A549 (cell line): Measurements from ENCODE around the gene CHID1. TPM values are rescaled to one million over a fixed set of nuclear protein-coding genes. Genes with fewer than 3 reads are reported as not detected.
A peak's percentile ranks its signal among the peaks of the same experiment; 100 is the strongest.

Experiments used
- ATAC-seq, 2 experiments: fragments of 200-7000 bp in 1 of 2; fragments of >200 bp in 1 of 2; cut with Nextera tagmentation in 1 of 2; cut with Tn5 transposase in 1 of 2; 3 replicates each; pipeline versions ENCODE4 v1.8.0 to v1.9.1; 2018 to 2020; ENCODE audit warnings: mild to moderate bottlenecking in 1 of 2, moderate library complexity in 1 of 2
- CTCF ChIA-PET: fragments of 300-600 bp; sonication (Branson Sonifier 250); formaldehyde crosslinking; extraction: SDS; loops from one replicate; lab custom pipeline; 2021; ENCODE audit warnings: antibody characterized with exemption, inconsistent platforms; lab: Yijun Ruan, JAX
- POLR2A ChIA-PET: fragments of 350-600 bp; formaldehyde crosslinking; extraction: SDS; loops from one replicate; lab custom pipeline; 2021; ENCODE audit warnings: antibody characterized with exemption, inconsistent platforms; lab: Yijun Ruan, JAX
- DNase-seq, 2 experiments: peaks; one replicate each; pipeline versions ENCODE4 v3.0.0 to v3.0.0-alpha.2; 2011 to 2016; ENCODE audit warnings: low read depth in 1 of 2, low spot score in 1 of 2
- FAIRE-seq: peaks from 2 replicates; lab custom pipeline; 2011; peaks lifted over from hg19 to GRCh38; lab: Jason Lieb, UNC
- H3K27ac ChIP-seq, 2 experiments: fragments of >200 bp; sonication (Bioruptor Twin); formaldehyde crosslinking; 3 replicates each; pipeline ENCODE4 v1.5.1; 2016 to 2017
- H3K4me1 ChIP-seq: fragments of >200 bp; sonication (Bioruptor Twin); formaldehyde crosslinking; 3 replicates; pipeline ENCODE4 v1.6.1; 2016
- H3K4me2 ChIP-seq: fragments of >200 bp; sonication (Bioruptor Twin); formaldehyde crosslinking; 3 replicates; pipeline ENCODE4 v1.6.1; 2016
- H3K4me3 ChIP-seq: fragments of >200 bp; sonication (Bioruptor Twin); formaldehyde crosslinking; 3 replicates; pipeline ENCODE4 v1.5.1; 2016
- H3K9me3 ChIP-seq: fragments of >200 bp; sonication (Bioruptor Twin); formaldehyde crosslinking; 3 replicates; pipeline ENCODE4 v1.6.1; 2016
- ATOH8 ChIP-seq: fragments of 250-450 bp; sonication (Bioruptor Pico); IDR thresholded peaks from 2 replicates; pipeline ENCODE4 v1.5.0; 2020; ENCODE audit warnings: low read depth, mild to moderate bottlenecking, moderate library complexity
- BCL3 ChIP-seq: fragments of >200 bp; sonication (Bioruptor Twin); formaldehyde crosslinking; IDR thresholded peaks from 3 replicates; pipeline ENCODE4 v1.6.1; 2016
- BHLHE40 ChIP-seq: IDR thresholded peaks from 2 replicates; pipeline ENCODE4 v1.6.1; 2012; ENCODE audit warnings: low read depth, low read length, inconsistent platforms
- CBX8 ChIP-seq: fragments of 200-600 bp; sonication (generic); IDR thresholded peaks from 2 replicates; pipeline ENCODE4 v1.6.1; 2016
- CEBPB ChIP-seq, 2 experiments: fragments of >200 bp in 1 of 2; sonication (Bioruptor Twin) in 1 of 2; formaldehyde crosslinking in 1 of 2; IDR thresholded peaks; 2 replicates each; pipeline ENCODE4 v1.6.1; 2012 to 2016
- CHD2 ChIP-seq: fragments of 150-350 bp; IDR thresholded peaks from 2 replicates; pipeline ENCODE4 v1.6.1; 2014; ENCODE audit warnings: low read length; ENCODE audit not compliant: partially characterized antibody
- CTCF ChIP-seq: fragments of >200 bp; sonication (Bioruptor Twin); formaldehyde crosslinking; IDR thresholded peaks from 3 replicates; pipeline ENCODE4 v1.5.1; 2016
- E2F6 ChIP-seq: IDR thresholded peaks from 2 replicates; pipeline ENCODE4 v1.6.1; 2012; ENCODE audit warnings: low read depth, borderline replicate concordance
- EHF ChIP-seq: fragments of 250-450 bp; sonication (Bioruptor Pico); IDR thresholded peaks from 2 replicates; pipeline ENCODE4 v1.5.0; 2020; ENCODE audit warnings: mild to moderate bottlenecking
- ELK1 ChIP-seq: fragments of 150-350 bp; IDR thresholded peaks from 2 replicates; pipeline ENCODE4 v1.6.1; 2014; ENCODE audit warnings: low read depth, mild to moderate bottlenecking, low read length
- GATA3 ChIP-seq: IDR thresholded peaks from 2 replicates; pipeline ENCODE4 v1.6.1; 2012; ENCODE audit warnings: borderline replicate concordance
- HEYL ChIP-seq: fragments of 250-450 bp; sonication (Bioruptor Pico); IDR thresholded peaks from 2 replicates; pipeline ENCODE4 v1.8.0; 2021; ENCODE audit warnings: mild to moderate bottlenecking, moderate library complexity
- KDM5A ChIP-seq: fragments of 200-600 bp; sonication (generic); IDR thresholded peaks from 2 replicates; pipeline ENCODE4 v1.6.1; 2016; ENCODE audit warnings: antibody characterized with exemption, mild to moderate bottlenecking
- MAFK ChIP-seq: fragments of 450-650 bp; IDR thresholded peaks from 2 replicates; pipeline ENCODE4 v1.6.1; 2014; ENCODE audit not compliant: partially characterized antibody
- MAZ ChIP-seq: fragments of 150-350 bp; IDR thresholded peaks from 2 replicates; pipeline ENCODE4 v1.6.1; 2014; ENCODE audit warnings: antibody characterized with exemption, low read depth, low read length, borderline replicate concordance
- NFE2L2 ChIP-seq: fragments of 150-350 bp; conservative IDR thresholded peaks from 2 replicates; pipeline ENCODE4 v1.6.1; 2014; ENCODE audit warnings: low read length
- NPAS2 ChIP-seq: fragments of 250-450 bp; sonication (Bioruptor Pico); IDR thresholded peaks from 2 replicates; pipeline ENCODE4 v1.8.0; 2022; ENCODE audit warnings: mild to moderate bottlenecking, moderate library complexity, borderline replicate concordance
- PHF8 ChIP-seq: fragments of 200-600 bp; sonication (generic); IDR thresholded peaks from 2 replicates; pipeline ENCODE4 v1.6.1; 2016; ENCODE audit warnings: low read depth, mild to moderate bottlenecking, antibody characterized with exemption, moderate library complexity, borderline replicate concordance
- POLR2A ChIP-seq: IDR thresholded peaks from 2 replicates; pipeline ENCODE4 v1.6.1; 2012; ENCODE audit warnings: mild to moderate bottlenecking, low read length
- RARB ChIP-seq: fragments of 250-450 bp; sonication (Bioruptor Pico); IDR thresholded peaks from 2 replicates; pipeline ENCODE4 v1.8.0; 2021; ENCODE audit warnings: mild to moderate bottlenecking, moderate library complexity
- RCOR1 ChIP-seq: fragments of 150-350 bp; IDR thresholded peaks from 2 replicates; pipeline ENCODE4 v1.6.1; 2014; ENCODE audit warnings: antibody characterized with exemption, low read length, low read depth
- RFX5 ChIP-seq: fragments of 450-650 bp; IDR thresholded peaks from 2 replicates; pipeline ENCODE4 v1.7.1; 2014; ENCODE audit warnings: antibody characterized with exemption, mild to moderate bottlenecking, moderate library complexity
- SMC3 ChIP-seq: fragments of >200 bp; sonication (Bioruptor Twin); formaldehyde crosslinking; IDR thresholded peaks from 3 replicates; pipeline ENCODE4 v1.6.1; 2018; ENCODE audit warnings: inconsistent platforms
- USF2 ChIP-seq: fragments of 450-650 bp; IDR thresholded peaks from 2 replicates; pipeline ENCODE4 v1.6.1; 2014; ENCODE audit warnings: antibody characterized with exemption
- ZC3H11A ChIP-seq: fragments of 450-650 bp; IDR thresholded peaks from 2 replicates; pipeline ENCODE4 v1.6.1; 2014; ENCODE audit warnings: antibody characterized with exemption, mild to moderate bottlenecking
- ZSCAN20 ChIP-seq: fragments of 250-450 bp; sonication (Bioruptor Pico); IDR thresholded peaks from 2 replicates; pipeline ENCODE4 v1.8.0; 2022; ENCODE audit warnings: mild to moderate bottlenecking, moderate library complexity
- WGBS: methylation state at CpG from one replicate; pipeline ENCODE4 v1.1.6; 2017; ENCODE audit errors: missing lambda C conversion rate; 5-methylcytosine and 5-hydroxymethylcytosine counted together
- polyA plus RNA-seq, 4 experiments: library from polyadenylated mRNA; depleted of rRNA in 3 of 4; stranded (reverse); fragments of >200 nt; fragmentation: RNase III in 1 of 4; extraction: RNeasy Plus Mini Kit Qiagen cat#74134 plus additional on column Dnase treatment in 1 of 4; gene quantifications; 2 replicates in 3 of 4; 3 replicates in 1 of 4; pipeline ENCODE4 v1.2.3, GENCODE V29; 2011 to 2017

CHID1 gene
- polyA plus RNA-seq, 2 of the 4 experiments (the other 2 are of a cell fraction), result 53.8 to 70.6 TPM

- ChIA-PET POLR2A (no interaction called here), CTCF (interaction anchor here (0.8 to 3.7 kb wide), 2 partner anchors 11 to 15 kb away, joined by 4 to 34 read pairs; no protein-coding TSS in a partner anchor)
- Histone ChIP-seq H3K27ac (0 out of 6 replicates have a peak overlapping the region, but pooled peaks of 1 of the 2 experiments have one; percentile 17), H3K4me1 (peaks cover 63% of the 10 kb centered on the region), H3K4me2 (no peak overlapping the region), H3K9me3 (no peaks in the 10 kb centered on the region), H3K4me3 (no peak overlapping the region)
- FAIRE-seq (no peak), DNase-seq (no peak), ATAC-seq (0 out of 6 replicates have a peak, but pooled peaks of 1 of the 2 experiments have one; percentile 0)
- 75% methylated on average over 17 of the region's 24 CpGs for WGBS
- TF ChIP-seq BHLHE40, result no peak
- TF ChIP-seq PHF8, result no peak
- TF ChIP-seq GATA3, result no peak
- no peak for TF ChIP-seq CHD2
- TF ChIP-seq NFE2L2, result no peak
- no peak for TF ChIP-seq HEYL
- TF ChIP-seq KDM5A, result no peak
- TF ChIP-seq ZSCAN20 (CRISPR knock-in tag), result no peak
- TF ChIP-seq SMC3, result no peak
- no peak for TF ChIP-seq ZC3H11A
- no peak for TF ChIP-seq CTCF
- TF ChIP-seq CEBPB (IDR thresholded peaks at IDR 0.05), result no peak
- TF ChIP-seq NPAS2 (CRISPR knock-in tag), result no peak
- no peak for TF ChIP-seq MAZ
- no peak for TF ChIP-seq POLR2A
- TF ChIP-seq BCL3, result no peak
Measured at GRCh38 chr11:863023-863909, 47.3 kb downstream of the CHID1 start.

GRCh38 chr11:862696-863022 lies 48.0 kb downstream of the CHID1 start:
- Histone ChIP-seq H3K27ac (no peak overlapping the region), H3K4me1 (peaks cover 63% of the 10 kb centered on the region), H3K4me2 (no peak overlapping the region), H3K9me3 (no peaks in the 10 kb centered on the region), H3K4me3 (no peak overlapping the region)
- no peak for FAIRE-seq
- TF ChIP-seq USF2 (no peak), ATOH8 (CRISPR knock-in tag) (no peak), RARB (CRISPR knock-in tag) (no peak), BCL3 (no peak), EHF (CRISPR knock-in tag) (no peak), E2F6 (no peak), CBX8 (no peak), RFX5 (no peak), ZC3H11A (no peak), ZSCAN20 (CRISPR knock-in tag) (no peak), RCOR1 (no peak), ELK1 (no peak), MAFK (no peak)
- no peak for DNase-seq
- 90% methylated on average over 3 of the region's 12 CpGs for WGBS
- ATAC-seq, result no peak
- POLR2A ChIA-PET, result no interaction called here
- CTCF ChIA-PET, result interaction anchor here (3.7 kb wide), 1 partner anchor 14 kb away, joined by 34 read pairs; no protein-coding TSS in a partner anchor
